ENCODE data around the gene RBM41. TPM values are rescaled to one million over a fixed set of nuclear protein-coding genes. Genes with fewer than 3 reads are reported as not detected.

RBM41 gene
- total RNA-seq (2022; extraction: Qiagen RNA extraction; ENCODE audit: low read depth): 9.0 to 13.7 TPM (median 10.9 TPM) in 5 replicates

DNA sequence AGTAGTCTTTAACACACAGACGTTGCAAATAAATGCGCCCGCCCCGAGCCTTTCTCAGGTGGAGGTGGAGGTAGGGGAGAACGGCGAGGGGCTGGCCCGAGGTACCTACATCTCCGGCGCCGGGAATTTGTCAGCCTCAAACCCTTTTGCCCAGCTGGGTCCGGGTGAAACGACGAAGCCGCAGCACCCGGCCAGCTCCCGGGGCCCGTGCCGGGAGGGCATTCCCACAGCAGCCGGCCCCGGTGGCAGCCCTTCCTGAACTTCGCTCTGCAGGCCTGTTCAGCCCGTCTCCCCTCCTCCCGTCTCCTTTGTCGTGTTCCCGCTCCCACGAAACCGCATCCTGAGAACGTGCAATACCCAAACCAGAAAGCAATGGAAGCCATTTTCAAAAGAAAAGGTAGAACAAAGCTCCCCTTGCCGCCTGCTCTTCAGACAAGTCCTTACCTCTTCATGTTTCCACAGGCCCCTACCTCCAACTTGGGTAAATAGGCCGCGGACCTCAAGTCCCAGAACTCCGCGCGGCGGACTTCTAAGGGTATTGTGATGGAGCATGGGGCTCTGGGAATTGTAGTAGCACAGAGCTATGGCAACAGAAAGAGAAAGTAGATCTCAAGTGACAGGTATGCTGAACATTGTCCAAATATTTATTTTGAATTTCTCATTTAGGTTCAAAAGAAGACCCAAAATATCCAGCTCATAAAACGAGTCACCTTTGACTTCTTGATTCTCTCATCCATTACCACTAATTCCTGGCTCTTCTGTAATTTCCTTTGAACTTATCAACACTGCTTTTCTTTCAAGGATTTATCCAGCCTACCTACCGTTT, at the start of gene RBM41:
TSS of gene RBM41 (minus strand) at position 501 of the 826 bp plus-strand sequence. CDS start at position 452, 49 bp downstream.

Other genes with a start within 250 kb of the RBM41 start
- 0.07 to 0.14 TPM in 2 of 5 replicates, not detected in the others for gene RIPPLY1, start 215.5 kb downstream of the RBM41 start, total RNA-seq (2022; extraction: Qiagen RNA extraction; ENCODE audit: low read depth)
- gene CLDN2, start 198.4 kb downstream of the RBM41 start, total RNA-seq (2022; extraction: Qiagen RNA extraction; ENCODE audit: low read depth): 7.9 to 10.0 TPM (median 8.7 TPM) in 5 replicates
- gene MORC4, start 118.6 kb downstream of the RBM41 start, total RNA-seq (2022; extraction: Qiagen RNA extraction; ENCODE audit: low read depth): 32.8 to 54.1 TPM (median 37.2 TPM) in 5 replicates
- gene NUP62CL, start 87.6 kb upstream of the RBM41 start, total RNA-seq (2022; extraction: Qiagen RNA extraction; ENCODE audit: low read depth): 13.4 to 20.1 TPM (median 16.1 TPM) in 5 replicates
- gene DNAAF6, start 87.8 kb upstream of the RBM41 start, total RNA-seq (2022; extraction: Qiagen RNA extraction; ENCODE audit: low read depth): not detected in 5 replicates